CD4-positive, alpha-beta T cell (primary cell): ENCODE results near the gene CDK5RAP2. TPM values are rescaled to one million over a fixed set of nuclear protein-coding genes. Genes with fewer than 3 reads are reported as not detected.

Experiments
- ATAC-seq: fragments of 200-7000 bp; cut with Tn5 transposase; one replicate; pipeline ENCODE4 v1.10.0; 2022; ENCODE audit warnings: mild to moderate bottlenecking; ENCODE audit not compliant: poor library complexity
- CTCF ChIA-PET: fragments of 350-600 bp; sonication (Branson Sonifier 250); formaldehyde crosslinking; loops from one replicate; lab custom pipeline; 2021; ENCODE audit warnings: antibody characterized with exemption, inconsistent platforms; lab: Charles Lee
- POLR2A ChIA-PET: fragments of 350-600 bp; sonication (Branson Sonifier 250); formaldehyde crosslinking; loops from one replicate; lab custom pipeline; 2021; ENCODE audit warnings: antibody characterized with exemption, inconsistent platforms; lab: Charles Lee
- DNase-seq, 14 experiments: peaks; one replicate each; pipeline ENCODE4 v3.0.0-alpha.2; 2013 to 2020; ENCODE audit warnings: mixed read lengths in 2 of 14
- H3K27ac ChIP-seq, 2 donors: one replicate each; pipeline versions ENCODE4 v1.5.1 to v1.7.0; 2013; ENCODE audit warnings: low read length in 2 of 2, low read depth in 1 of 2, mild to moderate bottlenecking in 1 of 2
- H3K27me3 ChIP-seq, 2 experiments: 1 replicate in 1 of 2; 2 replicates in 1 of 2; pipeline versions ENCODE4 v1.6.1 to v1.7.0; 2013; ENCODE audit warnings: low read length in 2 of 2, control low read depth in 1 of 2, mild to moderate bottlenecking in 1 of 2, moderate library complexity in 1 of 2; ENCODE audit not compliant: insufficient read depth in 2 of 2, control insufficient read depth in 1 of 2
- H3K36me3 ChIP-seq: one replicate; pipeline ENCODE4 v1.6.1; 2013; ENCODE audit warnings: low read length, control low read depth; ENCODE audit not compliant: insufficient read depth
- H3K4me1 ChIP-seq: one replicate; pipeline ENCODE4 v1.6.1; 2013; ENCODE audit warnings: low read length, control low read depth; ENCODE audit not compliant: insufficient read depth
- H3K4me3 ChIP-seq: one replicate; pipeline ENCODE4 v1.5.1; 2013; ENCODE audit warnings: mild to moderate bottlenecking, low read length, moderate library complexity
- H3K9me3 ChIP-seq, 2 experiments: 1 replicate in 1 of 2; 2 replicates in 1 of 2; pipeline versions ENCODE4 v1.6.1 to v1.7.0; 2013; ENCODE audit warnings: low read length in 2 of 2, mild to moderate bottlenecking in 2 of 2, control low read depth in 1 of 2, moderate library complexity in 1 of 2; ENCODE audit not compliant: control insufficient read depth in 1 of 2, insufficient read depth in 1 of 2
- H3K27ac Mint-ChIP-seq: one replicate; pipeline ENCODE4 v1.8.0; 2020; ENCODE audit warnings: mixed read lengths
- H3K27me3 Mint-ChIP-seq: one replicate; pipeline ENCODE4 v1.8.0; 2021; ENCODE audit warnings: mixed read lengths
- H3K36me3 Mint-ChIP-seq: one replicate; pipeline ENCODE4 v1.8.0; 2021; ENCODE audit warnings: low read depth, mixed read lengths
- H3K4me1 Mint-ChIP-seq: one replicate; pipeline ENCODE4 v1.8.0; 2021; ENCODE audit warnings: low read depth, mixed read lengths
- H3K4me3 Mint-ChIP-seq: one replicate; pipeline ENCODE4 v1.8.0; 2020; ENCODE audit warnings: mild to moderate bottlenecking, mixed read lengths
- H3K9me3 Mint-ChIP-seq: one replicate; pipeline ENCODE4 v1.8.0; 2020; ENCODE audit warnings: mixed read lengths
- intact Hi-C, 2 experiments: fragments of 100-400 bp; cut with DNase I in 1 of 2; cut with micrococcal nuclease in 1 of 2; formaldehyde crosslinking; loops; one replicate each; pipeline versions ENCODE4 v1.15.1 to v1.9.0; 2023 to 2025; cut with DNase I, micrococcal nuclease
- total RNA-seq, 174 experiments: library from RNA in 2 of 174; stranded (reverse) in 2 of 174; gene quantifications; one replicate each; pipeline ENCODE4 v1.2.3 and lab custom pipeline; 2021 to 2026
- TF ChIP-seq, protein P1 (sequence below): fragments of 200-600 bp; IDR thresholded peaks from one replicate; pipeline ENCODE4 v1.8.0; 2022; ENCODE audit warnings: antibody characterized with exemption, mild to moderate bottlenecking

CDK5RAP2 gene
- total RNA-seq, 2 experiments from 2014 or later, result 55.0 to 56.0 TPM

DNA sequence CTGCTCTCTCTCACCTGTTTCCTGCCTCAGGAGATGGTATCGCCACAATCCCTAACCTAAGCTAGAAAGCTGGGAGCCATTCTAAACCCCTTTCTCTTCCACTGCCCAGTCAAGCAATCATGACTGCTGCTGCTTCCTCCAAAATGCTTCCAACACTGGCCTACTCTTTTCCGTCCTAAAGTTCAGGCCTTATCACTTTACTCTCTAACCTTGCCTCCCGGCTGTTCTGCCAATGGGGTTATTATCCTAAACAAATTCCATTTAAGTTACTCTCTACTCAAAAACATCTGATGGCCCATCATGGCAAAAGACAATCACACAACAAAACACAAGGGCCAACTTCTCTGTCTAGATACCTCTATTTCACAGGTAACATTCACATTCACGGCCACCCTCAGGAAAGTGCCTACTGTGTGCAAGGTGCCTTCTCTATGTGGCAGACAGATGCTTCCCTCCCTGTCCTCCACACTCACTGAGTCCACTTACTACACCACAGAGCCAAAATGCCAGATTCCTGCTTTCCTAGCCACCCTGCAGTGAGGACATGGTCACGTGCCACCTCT lies 168.0 kb downstream of the CDK5RAP2 start:
- Mint-ChIP-seq H3K4me3 (no peak overlapping the region), H3K36me3 (peaks cover 90% of the 10 kb centered on the region), H3K9me3 (no peaks in the 10 kb centered on the region), H3K4me1 (no peaks in the 10 kb centered on the region), H3K27me3 (no peaks in the 10 kb centered on the region), H3K27ac (no peak overlapping the region)
- intact Hi-C loops, result no loop called here
- ATAC-seq (no peak), DNase-seq (no peak)
- H3K27ac ChIP-seq, result no peak overlapping the region
- no peaks in the 10 kb centered on the region for H3K4me1 ChIP-seq
- peaks cover 69% of the 10 kb centered on the region for H3K36me3 ChIP-seq
- ChIA-PET CTCF (no interaction called here), POLR2A (no interaction called here)
- no peaks in the 10 kb centered on the region for H3K27me3 ChIP-seq
- no peaks in the 10 kb centered on the region for H3K9me3 ChIP-seq
- TF ChIP-seq, protein P1, sequence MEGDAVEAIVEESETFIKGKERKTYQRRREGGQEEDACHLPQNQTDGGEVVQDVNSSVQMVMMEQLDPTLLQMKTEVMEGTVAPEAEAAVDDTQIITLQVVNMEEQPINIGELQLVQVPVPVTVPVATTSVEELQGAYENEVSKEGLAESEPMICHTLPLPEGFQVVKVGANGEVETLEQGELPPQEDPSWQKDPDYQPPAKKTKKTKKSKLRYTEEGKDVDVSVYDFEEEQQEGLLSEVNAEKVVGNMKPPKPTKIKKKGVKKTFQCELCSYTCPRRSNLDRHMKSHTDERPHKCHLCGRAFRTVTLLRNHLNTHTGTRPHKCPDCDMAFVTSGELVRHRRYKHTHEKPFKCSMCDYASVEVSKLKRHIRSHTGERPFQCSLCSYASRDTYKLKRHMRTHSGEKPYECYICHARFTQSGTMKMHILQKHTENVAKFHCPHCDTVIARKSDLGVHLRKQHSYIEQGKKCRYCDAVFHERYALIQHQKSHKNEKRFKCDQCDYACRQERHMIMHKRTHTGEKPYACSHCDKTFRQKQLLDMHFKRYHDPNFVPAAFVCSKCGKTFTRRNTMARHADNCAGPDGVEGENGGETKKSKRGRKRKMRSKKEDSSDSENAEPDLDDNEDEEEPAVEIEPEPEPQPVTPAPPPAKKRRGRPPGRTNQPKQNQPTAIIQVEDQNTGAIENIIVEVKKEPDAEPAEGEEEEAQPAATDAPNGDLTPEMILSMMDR, result no peak
- H3K4me3 ChIP-seq, result no peak overlapping the region

DNA sequence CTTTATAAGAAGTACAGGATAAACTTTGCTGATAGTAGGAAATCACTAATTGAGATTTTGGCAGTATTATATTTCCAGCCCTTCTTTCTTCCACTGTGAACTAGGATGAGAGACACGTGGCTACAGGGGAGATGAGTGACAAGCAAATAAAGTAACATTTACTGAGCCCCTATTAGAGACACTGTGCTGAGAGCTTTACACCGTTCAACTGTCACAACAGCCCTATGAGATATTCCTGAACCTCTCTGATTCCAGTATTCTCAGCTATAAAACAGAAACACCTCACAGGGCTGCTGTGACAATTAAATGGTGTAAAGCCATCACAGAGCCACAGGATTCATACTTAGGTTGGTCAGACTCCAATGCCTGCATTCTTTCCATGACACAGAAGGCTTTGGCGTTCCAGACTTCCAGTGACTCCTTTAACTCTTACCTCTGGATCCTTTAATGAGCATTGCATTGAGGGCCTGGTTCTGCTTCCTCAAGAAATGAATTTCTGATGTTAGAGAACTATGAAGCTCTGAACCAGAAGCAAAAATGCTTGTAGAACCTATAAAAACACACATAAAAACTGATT lies 169.0 kb downstream of the CDK5RAP2 start:
- Mint-ChIP-seq H3K27me3 (no peaks in the 10 kb centered on the region), H3K4me3 (no peak overlapping the region), H3K36me3 (peaks cover 93% of the 10 kb centered on the region), H3K27ac (no peak overlapping the region), H3K9me3 (no peaks in the 10 kb centered on the region), H3K4me1 (no peaks in the 10 kb centered on the region)
- no peaks in the 10 kb centered on the region for H3K27me3 ChIP-seq
- TF ChIP-seq, protein P1, result no peak
- no peak overlapping the region for H3K27ac ChIP-seq
- H3K9me3 ChIP-seq, result no peaks in the 10 kb centered on the region
- ATAC-seq, result no peak
- ChIA-PET POLR2A (interaction anchor here (0.6 kb wide), 1 partner anchor 11 kb away, joined by 3 read pairs; no protein-coding TSS in a partner anchor), CTCF (no interaction called here)
- intact Hi-C loops, result no loop called here
- no peak for DNase-seq
- no peaks in the 10 kb centered on the region for H3K4me1 ChIP-seq
- no peak overlapping the region for H3K4me3 ChIP-seq
- H3K36me3 ChIP-seq, result peaks cover 78% of the 10 kb centered on the region

DNA sequence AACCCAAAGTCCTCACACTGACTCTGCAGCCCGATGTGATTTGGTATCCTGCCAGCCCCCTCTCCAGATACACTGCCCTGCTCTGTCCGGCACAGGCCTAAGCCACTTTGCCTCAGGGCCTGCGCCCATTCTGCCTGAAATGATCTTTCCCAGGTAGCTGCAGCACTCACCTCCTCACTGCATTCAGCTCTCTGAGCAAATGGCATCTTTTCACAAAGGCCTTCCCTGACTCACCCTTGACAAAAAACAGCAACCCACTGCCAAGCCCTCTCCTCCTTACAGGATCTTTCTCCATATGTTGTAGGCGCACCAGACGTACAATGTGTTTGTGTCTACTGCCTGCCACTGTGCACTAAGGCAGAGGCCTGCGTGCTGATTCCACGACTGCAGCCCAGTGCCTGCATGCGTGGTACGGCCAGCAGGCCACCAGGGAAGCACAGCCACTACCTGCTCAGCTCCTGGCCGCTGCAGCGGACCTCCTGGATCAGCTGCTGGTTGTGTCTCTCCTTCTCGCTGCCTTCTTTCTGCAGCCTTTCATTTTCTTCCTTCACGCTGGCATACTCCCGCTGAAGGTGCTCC lies 171.2 kb downstream of the CDK5RAP2 start:
- H3K4me1 ChIP-seq, result no peaks in the 10 kb centered on the region
- POLR2A ChIA-PET, result no interaction called here
- CTCF ChIA-PET, result no interaction called here
- intact Hi-C loops, result no loop called here
- no peak overlapping the region for H3K4me3 Mint-ChIP-seq
- no peaks in the 10 kb centered on the region for H3K4me1 Mint-ChIP-seq
- H3K27me3 Mint-ChIP-seq, result no peaks in the 10 kb centered on the region
- H3K9me3 Mint-ChIP-seq, result no peaks in the 10 kb centered on the region
- ATAC-seq, result no peak
- no peak overlapping the region for H3K27ac ChIP-seq
- no peaks in the 10 kb centered on the region for H3K27me3 ChIP-seq
- no peak overlapping the region for H3K4me3 ChIP-seq
- DNase-seq, result no peak
- peaks cover 79% of the 10 kb centered on the region for H3K36me3 ChIP-seq
- TF ChIP-seq, protein P1, result no peak
- H3K27ac Mint-ChIP-seq, result no peak overlapping the region
- peaks cover 93% of the 10 kb centered on the region for H3K36me3 Mint-ChIP-seq
- no peaks in the 10 kb centered on the region for H3K9me3 ChIP-seq
